Bronchial epithelial cell (primary cell): ENCODE measurements around the gene MSRB1. TPM values are rescaled to one million over a fixed set of nuclear protein-coding genes. Genes with fewer than 3 reads are reported as not detected.

Experiments
- DNase-seq: peaks from one replicate; pipeline ENCODE4 v3.0.0-alpha.2; 2010; ENCODE audit warnings: low read depth
- FAIRE-seq: peaks from 2 replicates; lab custom pipeline; 2011; peaks lifted over from hg19 to GRCh38; lab: Jason Lieb, UNC
- H3K27me3 ChIP-seq: 2 replicates; pipeline ENCODE4 v1.5.1; 2011; ENCODE audit warnings: low read length; ENCODE audit not compliant: control insufficient read depth, insufficient read depth
- H3K36me3 ChIP-seq: 2 replicates; pipeline ENCODE4 v1.5.1; 2011; ENCODE audit warnings: low read length; ENCODE audit not compliant: control insufficient read depth, insufficient read depth
- H3K4me3 ChIP-seq: 2 replicates; pipeline ENCODE4 v1.5.1; 2011; ENCODE audit warnings: mild to moderate bottlenecking, low read depth, low read length, control low read depth
- total RNA-seq: library from RNA; depleted of rRNA; stranded (reverse); fragments of >200 nt; gene quantifications from 2 replicates; pipeline ENCODE4 v1.2.1, GENCODE V29; 2014
- TF ChIP-seq, protein P1 (sequence below): IDR thresholded peaks from 2 replicates; pipeline ENCODE4 v1.5.1; 2011; ENCODE audit warnings: mild to moderate bottlenecking, moderate library complexity, low read length, control low read depth, inconsistent platforms; ENCODE audit not compliant: insufficient read depth, severe bottlenecking

Gene MSRB1
- total RNA-seq, 1 donor from 2014 or later: 2.9 TPM

DNA sequence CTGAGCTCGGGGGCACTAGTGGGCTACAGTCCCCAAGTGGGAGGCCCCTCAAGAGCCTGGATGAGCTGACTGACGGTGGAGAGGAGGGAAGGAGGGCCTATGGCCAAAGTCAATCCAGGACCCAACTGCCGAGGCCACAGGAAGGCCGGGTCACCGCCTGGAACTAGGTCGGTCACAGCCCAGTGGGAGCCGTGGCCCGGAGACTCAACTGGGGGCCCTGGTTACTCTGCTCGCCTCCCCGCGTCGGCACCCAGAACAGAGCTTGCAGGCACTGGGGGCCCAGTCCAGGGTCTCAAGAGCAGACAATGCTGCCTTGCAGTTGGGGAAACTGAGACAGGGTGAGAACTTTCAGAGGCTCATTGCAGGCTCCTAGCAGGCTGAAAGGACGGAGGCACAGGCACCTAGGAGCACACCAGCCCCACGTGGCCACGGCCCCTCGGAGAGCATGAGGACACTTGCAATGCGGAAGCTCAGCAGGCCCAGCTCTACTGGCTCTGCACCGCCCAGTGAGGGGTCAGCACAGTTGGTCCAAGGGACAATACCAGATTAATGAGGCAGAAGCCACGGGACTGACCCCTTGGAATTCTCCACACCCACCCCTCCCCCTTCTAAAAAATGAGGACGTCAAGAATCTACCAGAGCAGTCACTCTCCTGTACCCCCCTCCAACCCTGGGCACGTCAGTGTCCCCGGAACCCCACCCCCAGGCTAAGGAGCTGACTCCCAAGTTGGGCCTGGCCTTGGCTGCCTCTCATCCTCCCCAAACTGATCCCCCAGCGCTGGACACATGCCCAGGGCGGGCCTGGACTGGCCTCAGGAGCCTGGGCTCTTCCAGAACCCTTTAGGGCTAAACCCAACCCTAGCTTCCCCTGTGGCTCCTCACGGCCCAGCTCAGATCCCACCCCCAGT lies 27.0 kb downstream of the MSRB1 start:
- FAIRE-seq: no peak
- Histone ChIP-seq H3K4me3 (no peak overlapping the region), H3K27me3 (peaks cover 37% of the 10 kb centered on the region), H3K36me3 (no peaks in the 10 kb centered on the region)
- no peak for DNase-seq
- TF ChIP-seq, protein P1, sequence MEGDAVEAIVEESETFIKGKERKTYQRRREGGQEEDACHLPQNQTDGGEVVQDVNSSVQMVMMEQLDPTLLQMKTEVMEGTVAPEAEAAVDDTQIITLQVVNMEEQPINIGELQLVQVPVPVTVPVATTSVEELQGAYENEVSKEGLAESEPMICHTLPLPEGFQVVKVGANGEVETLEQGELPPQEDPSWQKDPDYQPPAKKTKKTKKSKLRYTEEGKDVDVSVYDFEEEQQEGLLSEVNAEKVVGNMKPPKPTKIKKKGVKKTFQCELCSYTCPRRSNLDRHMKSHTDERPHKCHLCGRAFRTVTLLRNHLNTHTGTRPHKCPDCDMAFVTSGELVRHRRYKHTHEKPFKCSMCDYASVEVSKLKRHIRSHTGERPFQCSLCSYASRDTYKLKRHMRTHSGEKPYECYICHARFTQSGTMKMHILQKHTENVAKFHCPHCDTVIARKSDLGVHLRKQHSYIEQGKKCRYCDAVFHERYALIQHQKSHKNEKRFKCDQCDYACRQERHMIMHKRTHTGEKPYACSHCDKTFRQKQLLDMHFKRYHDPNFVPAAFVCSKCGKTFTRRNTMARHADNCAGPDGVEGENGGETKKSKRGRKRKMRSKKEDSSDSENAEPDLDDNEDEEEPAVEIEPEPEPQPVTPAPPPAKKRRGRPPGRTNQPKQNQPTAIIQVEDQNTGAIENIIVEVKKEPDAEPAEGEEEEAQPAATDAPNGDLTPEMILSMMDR: no peak

DNA sequence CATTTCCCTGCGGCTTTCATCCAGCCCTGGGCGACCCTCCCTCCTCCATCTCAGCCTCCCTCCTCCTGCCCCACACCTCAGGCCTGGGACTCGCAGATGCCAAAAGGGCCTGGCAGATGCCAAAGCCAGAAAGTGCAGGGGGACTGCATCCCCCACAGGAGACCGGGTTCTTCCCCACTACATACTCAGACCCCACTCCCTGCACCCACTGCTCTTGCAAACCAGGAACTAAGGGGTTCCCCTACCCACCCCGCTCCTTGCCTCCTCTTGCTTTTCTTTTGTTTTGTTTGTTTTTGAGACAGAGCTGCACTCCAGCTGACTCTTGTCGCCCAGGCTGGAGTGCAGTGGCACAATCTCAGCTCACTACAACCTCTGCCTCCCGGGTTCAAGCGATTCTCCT lies 28.0 kb downstream of the MSRB1 start:
- TF ChIP-seq, protein P1: no peak
- Histone ChIP-seq H3K4me3 (no peak overlapping the region), H3K27me3 (peaks cover 29% of the 10 kb centered on the region), H3K36me3 (no peaks in the 10 kb centered on the region)
- FAIRE-seq: no peak
- DNase-seq: no peak

DNA sequence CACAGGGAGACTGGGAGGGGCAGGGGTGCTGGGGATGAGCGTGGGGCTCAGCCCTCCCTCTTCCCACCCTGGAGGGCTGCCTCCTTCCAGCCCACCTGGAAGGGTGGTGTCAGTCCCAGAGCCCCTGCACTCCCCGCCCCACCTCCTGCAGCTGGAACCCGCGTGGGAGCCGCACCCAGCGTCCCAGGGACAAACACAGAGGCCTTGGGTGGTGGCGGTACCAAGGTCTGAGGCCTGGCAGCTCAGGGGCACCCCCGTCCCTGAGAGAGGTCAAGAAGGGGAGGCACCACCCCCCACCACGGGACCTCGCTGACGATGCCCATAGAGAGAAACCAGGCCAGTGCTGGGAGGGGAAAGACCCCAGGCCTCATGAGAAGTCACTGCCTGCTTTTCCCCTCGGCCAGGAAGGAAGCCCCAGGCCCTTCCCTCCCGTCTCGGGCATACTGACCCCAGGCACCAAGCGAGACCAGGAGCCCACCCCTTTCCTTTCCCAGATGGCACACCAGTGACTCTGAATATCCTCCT lies 28.9 kb downstream of the MSRB1 start:
- no peak for FAIRE-seq
- Histone ChIP-seq H3K27me3 (peaks cover 21% of the 10 kb centered on the region), H3K4me3 (no peak overlapping the region), H3K36me3 (no peaks in the 10 kb centered on the region)
- DNase-seq: no peak
- TF ChIP-seq, protein P1: no peak

DNA sequence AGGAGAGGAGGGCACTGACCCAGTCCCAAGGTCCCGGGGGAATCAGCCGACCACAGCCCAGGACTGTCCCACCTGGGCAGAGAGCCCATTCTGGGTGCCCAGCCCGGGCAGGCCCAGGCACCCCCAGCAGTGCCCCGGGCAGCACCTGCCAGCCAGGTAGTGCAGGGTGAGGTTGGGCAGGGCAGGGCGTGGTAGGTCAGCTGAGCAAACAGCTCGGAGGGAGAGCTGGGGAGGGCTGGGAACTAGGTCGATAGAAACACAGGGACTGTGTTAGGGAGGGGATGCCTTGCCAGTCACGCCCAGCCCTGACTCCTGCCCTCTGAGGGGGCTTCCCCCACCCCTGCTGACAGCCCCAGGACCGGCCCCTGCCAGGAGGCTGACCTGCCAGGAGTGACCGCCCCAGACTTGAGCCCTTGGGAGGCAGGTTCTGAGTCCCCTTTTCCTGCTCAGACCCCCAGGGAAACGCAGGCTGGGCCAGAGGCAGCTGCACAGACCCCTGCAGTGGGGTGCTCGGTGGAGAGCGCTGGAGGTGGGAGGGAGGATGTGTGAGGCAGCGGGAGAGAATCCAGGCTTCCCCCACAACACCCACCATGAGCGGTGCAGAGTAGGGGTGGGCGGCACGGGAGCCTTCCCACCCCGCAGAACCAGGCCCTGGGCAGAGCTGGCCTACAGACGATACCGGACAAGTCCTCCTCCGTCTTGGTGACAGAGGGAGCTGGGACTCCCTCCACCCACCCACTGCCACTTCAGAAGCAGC lies 29.5 kb downstream of the MSRB1 start:
- Histone ChIP-seq H3K27me3 (peaks cover 15% of the 10 kb centered on the region), H3K4me3 (no peak overlapping the region), H3K36me3 (no peaks in the 10 kb centered on the region)
- TF ChIP-seq, protein P1: no peak
- FAIRE-seq: no peak
- DNase-seq: peak; percentile 52

DNA sequence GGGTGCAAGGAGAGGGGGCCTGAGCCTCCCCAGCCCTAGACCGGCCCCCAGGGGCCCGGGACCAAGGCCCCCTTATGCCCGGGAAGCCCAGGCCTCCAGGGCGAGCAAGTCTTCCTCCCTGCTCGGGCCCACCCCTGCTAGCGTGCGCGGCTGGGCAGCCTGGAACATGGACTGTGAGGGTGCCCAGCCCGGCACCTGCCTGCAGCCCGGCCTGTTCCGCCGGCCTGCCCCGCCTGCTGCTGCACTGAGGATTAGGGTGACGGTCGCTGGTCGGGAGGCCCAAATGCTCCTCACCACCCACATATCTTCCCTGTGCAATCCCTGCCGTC lies 30.8 kb downstream of the MSRB1 start:
- TF ChIP-seq, protein P1: no peak
- Histone ChIP-seq H3K36me3 (no peaks in the 10 kb centered on the region), H3K27me3 (peaks cover 8% of the 10 kb centered on the region), H3K4me3 (no peak overlapping the region)
- no peak for FAIRE-seq
- no peak for DNase-seq
